Jurkat, Clone E6-1 (cell line): ENCODE results near the gene UGT1A5.

Experiments used
- DNase-seq: peaks from one replicate; pipeline ENCODE4 v3.0.0-alpha.2; 2011; ENCODE audit warnings: low read depth, low spot score
- H3K4me3 ChIP-seq: 2 replicates; pipeline ENCODE4 v1.5.1; 2011; ENCODE audit warnings: mild to moderate bottlenecking, low read length, control low read depth, moderate library complexity

The UGT1A5 gene

GRCh38 chr2:233817361-233817911 lies 104.7 kb downstream of the UGT1A5 start:
- no peak overlapping the region for H3K4me3 ChIP-seq
- DNase-seq, result no peak

GRCh38 chr2:233817995-233818638 lies 105.4 kb downstream of the UGT1A5 start:
- H3K4me3 ChIP-seq, result no peak overlapping the region
- no peak for DNase-seq

- no peak for DNase-seq
- H3K4me3 ChIP-seq, result no peak overlapping the region
Observed at GRCh38 chr2:233818639-233819621, 106.2 kb downstream of the UGT1A5 start.

GRCh38 chr2:233819884-233820773 lies 107.4 kb downstream of the UGT1A5 start:
- H3K4me3 ChIP-seq, result no peak overlapping the region
- no peak for DNase-seq

- no peak for DNase-seq
- H3K4me3 ChIP-seq, result no peak overlapping the region
Observed at GRCh38 chr2:233820774-233821105, 108.0 kb downstream of the UGT1A5 start.

GRCh38 chr2:233821196-233821595 lies 108.5 kb downstream of the UGT1A5 start:
- no peak for DNase-seq

GRCh38 chr2:233821709-233822100 lies 109.0 kb downstream of the UGT1A5 start:
- DNase-seq, result no peak

More at GRCh38 chr2:233821196-233821595, 108.5 kb downstream of the UGT1A5 start:
- H3K4me3 ChIP-seq, result no peak overlapping the region

GRCh38 chr2:233822101-233822771 lies 109.5 kb downstream of the UGT1A5 start:
- H3K4me3 ChIP-seq, result no peak overlapping the region
- DNase-seq, result no peak

More at GRCh38 chr2:233821709-233822100, 109.0 kb downstream of the UGT1A5 start:
- no peak overlapping the region for H3K4me3 ChIP-seq
